MM.1S (cell line): ENCODE measurements around the gene TMEM114.

Experiments
- DNase-seq: peaks from one replicate; pipeline ENCODE4 v3.0.0-alpha.2; 2015
- H2AFZ ChIP-seq: fragments of 300-600 bp; sonication (generic); 2 replicates; pipeline ENCODE4 v1.6.0; 2016; ENCODE audit warnings: antibody characterized with exemption, low read length
- H3F3A ChIP-seq: fragments of 300-600 bp; sonication (generic); 2 replicates; pipeline ENCODE4 v1.6.1; 2016; ENCODE audit warnings: mild to moderate bottlenecking, antibody characterized with exemption, low read length, moderate library complexity, mixed read lengths; ENCODE audit not compliant: insufficient read depth
- H3K27ac ChIP-seq: fragments of 300-600 bp; sonication (generic); 2 replicates; pipeline ENCODE4 v1.5.1; 2016; ENCODE audit warnings: mild to moderate bottlenecking, low read length
- H3K27me3 ChIP-seq: fragments of 300-600 bp; sonication (generic); replicated peaks from 2 replicates; pipeline ENCODE4 v1.6.0; 2016; ENCODE audit warnings: low read length; ENCODE audit not compliant: insufficient read depth
- H3K36me3 ChIP-seq: fragments of 300-600 bp; sonication (generic); replicated peaks from 2 replicates; pipeline ENCODE4 v1.6.1; 2016; ENCODE audit warnings: mild to moderate bottlenecking, low read length, mixed read lengths; ENCODE audit not compliant: insufficient read depth
- H3K4me1 ChIP-seq: fragments of 300-600 bp; sonication (generic); 2 replicates; pipeline ENCODE4 v1.6.1; 2016; ENCODE audit warnings: low read length, mixed read lengths
- H3K4me2 ChIP-seq: fragments of 300-600 bp; sonication (generic); 2 replicates; pipeline ENCODE4 v1.6.0; 2016; ENCODE audit warnings: low read depth, low read length
- H3K4me3 ChIP-seq: fragments of 300-600 bp; sonication (generic); 2 replicates; pipeline ENCODE4 v1.5.1; 2016; ENCODE audit warnings: low read length, mixed read lengths
- H3K79me2 ChIP-seq: fragments of 300-600 bp; sonication (generic); 2 replicates; pipeline ENCODE4 v1.6.1; 2016; ENCODE audit warnings: mixed run types, low read length, mixed read lengths
- H3K9ac ChIP-seq: fragments of 300-600 bp; sonication (generic); 2 replicates; pipeline ENCODE4 v1.6.1; 2016; ENCODE audit warnings: low read length, mixed read lengths
- H3K9me2 ChIP-seq: fragments of 300-600 bp; sonication (generic); replicated peaks from 2 replicates; pipeline ENCODE4 v1.6.1; 2016; ENCODE audit warnings: mild to moderate bottlenecking, low read length, mixed read lengths; ENCODE audit not compliant: insufficient read depth
- H3K9me3 ChIP-seq: fragments of 300-600 bp; sonication (generic); replicated peaks from 2 replicates; pipeline ENCODE4 v1.6.1; 2016; ENCODE audit warnings: mild to moderate bottlenecking, low read length, mixed read lengths; ENCODE audit not compliant: insufficient read depth
- H4K20me1 ChIP-seq: fragments of 300-600 bp; sonication (generic); 2 replicates; pipeline ENCODE4 v1.6.1; 2016; ENCODE audit warnings: mild to moderate bottlenecking, low read length, moderate library complexity, mixed read lengths; ENCODE audit not compliant: insufficient read depth
- EZH2 ChIP-seq: fragments of 300-600 bp; sonication (generic); optimal IDR thresholded peaks from 2 replicates; pipeline ENCODE3; 2017; ENCODE audit warnings: low read depth, mild to moderate bottlenecking, antibody characterized with exemption, low read length, mixed read lengths
- EZH2phosphoT487 ChIP-seq: fragments of 300-600 bp; sonication (generic); IDR thresholded peaks from 2 replicates; pipeline ENCODE4 v1.6.1; 2018; ENCODE audit warnings: antibody characterized with exemption, low read length
- TF ChIP-seq, protein P1 (sequence below): fragments of 300-600 bp; sonication (generic); IDR thresholded peaks from 2 replicates; pipeline ENCODE4 v1.5.1; 2016; ENCODE audit warnings: antibody characterized with exemption, low read length, mixed read lengths

TMEM114 gene

DNA sequence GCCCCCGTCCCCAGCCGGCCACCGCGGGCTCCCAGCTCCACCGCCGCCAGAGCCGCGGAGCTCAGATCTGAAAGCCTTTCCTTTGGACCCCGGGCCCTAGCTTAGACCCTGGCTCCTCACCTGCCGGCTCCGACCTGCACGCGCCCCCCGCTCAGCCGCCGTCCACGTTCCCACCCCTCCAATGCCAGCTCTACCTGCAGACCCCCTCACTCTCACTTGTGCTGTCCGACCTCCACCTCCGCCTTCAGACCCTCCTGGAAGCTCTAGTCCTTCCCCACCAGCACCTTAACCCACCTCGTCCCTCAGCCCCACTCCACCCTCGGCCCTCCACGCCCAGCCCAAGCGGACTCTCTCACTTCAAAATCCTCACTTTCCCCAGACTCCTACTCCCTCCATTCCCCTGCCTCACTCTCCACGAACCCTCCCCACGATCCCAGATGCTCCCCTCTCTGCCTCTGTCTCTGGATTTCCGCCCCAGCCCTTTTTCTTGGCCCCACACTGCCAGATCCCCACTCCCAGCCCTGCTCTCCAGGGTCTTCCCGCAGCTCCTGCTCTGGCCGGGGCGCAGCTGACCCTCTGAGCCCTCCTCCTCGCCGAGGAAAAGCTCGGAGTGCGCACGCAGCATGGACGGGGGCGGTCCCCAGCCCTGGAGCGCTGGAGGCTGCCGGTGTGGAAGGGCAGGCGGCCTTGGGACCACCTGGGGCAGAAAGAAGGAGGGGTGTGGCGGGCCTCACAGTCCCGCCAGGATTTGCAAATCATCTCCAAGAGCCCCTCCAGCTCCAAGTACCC lies at the start of gene TMEM114:
Gene TMEM114 (minus strand): TSS at position 612 of the 789 bp plus-strand sequence. CDS start 673 bp downstream, outside the sequence.
- Histone ChIP-seq H3K27ac (no peak within 1 kb of the TSS), H3K9me3 (no peaks in the 10 kb centered on the region), H3K27me3 (no peaks in the 10 kb centered on the region), H3K4me2 (no peak within 1 kb of the TSS), H3K36me3 (no peaks in the 10 kb centered on the region), H4K20me1 (no peaks in the 10 kb centered on the region), H3K4me1 (no peaks in the 10 kb centered on the region), H3K4me3 (no peak within 1 kb of the TSS), H2AFZ (no peak within 1 kb of the TSS), H3F3A (no peaks in the 10 kb centered on the region), H3K9ac (no peak within 1 kb of the TSS), H3K9me2 (no peaks in the 10 kb centered on the region), H3K79me2 (no peaks in the 10 kb centered on the region)
- TF ChIP-seq, protein P1, sequence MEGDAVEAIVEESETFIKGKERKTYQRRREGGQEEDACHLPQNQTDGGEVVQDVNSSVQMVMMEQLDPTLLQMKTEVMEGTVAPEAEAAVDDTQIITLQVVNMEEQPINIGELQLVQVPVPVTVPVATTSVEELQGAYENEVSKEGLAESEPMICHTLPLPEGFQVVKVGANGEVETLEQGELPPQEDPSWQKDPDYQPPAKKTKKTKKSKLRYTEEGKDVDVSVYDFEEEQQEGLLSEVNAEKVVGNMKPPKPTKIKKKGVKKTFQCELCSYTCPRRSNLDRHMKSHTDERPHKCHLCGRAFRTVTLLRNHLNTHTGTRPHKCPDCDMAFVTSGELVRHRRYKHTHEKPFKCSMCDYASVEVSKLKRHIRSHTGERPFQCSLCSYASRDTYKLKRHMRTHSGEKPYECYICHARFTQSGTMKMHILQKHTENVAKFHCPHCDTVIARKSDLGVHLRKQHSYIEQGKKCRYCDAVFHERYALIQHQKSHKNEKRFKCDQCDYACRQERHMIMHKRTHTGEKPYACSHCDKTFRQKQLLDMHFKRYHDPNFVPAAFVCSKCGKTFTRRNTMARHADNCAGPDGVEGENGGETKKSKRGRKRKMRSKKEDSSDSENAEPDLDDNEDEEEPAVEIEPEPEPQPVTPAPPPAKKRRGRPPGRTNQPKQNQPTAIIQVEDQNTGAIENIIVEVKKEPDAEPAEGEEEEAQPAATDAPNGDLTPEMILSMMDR: no peak
- TF ChIP-seq EZH2phosphoT487: no peak
- no peak for TF ChIP-seq EZH2
- no peak for DNase-seq

DNA sequence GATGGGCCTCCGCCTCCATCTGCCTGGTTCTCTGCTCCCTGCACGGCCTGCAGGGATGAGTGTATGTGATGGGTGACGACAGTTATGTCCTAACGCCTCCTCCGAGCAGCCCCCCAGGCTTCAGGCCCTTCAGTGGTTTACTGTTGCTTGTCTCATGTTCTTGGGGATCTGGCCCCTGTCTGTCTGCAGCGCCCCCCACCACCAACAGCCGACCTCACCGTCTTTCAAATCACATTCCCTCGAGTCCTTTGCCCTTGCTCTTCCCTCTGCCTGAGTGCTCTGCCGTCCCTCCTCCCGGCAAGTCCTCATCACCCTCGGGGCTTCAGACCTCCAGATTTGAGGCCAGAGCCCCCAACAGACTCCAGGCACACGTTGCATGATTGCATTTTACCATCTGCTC lies 49.4 kb upstream of the TMEM114 start:
- H3K36me3 ChIP-seq: peaks cover 5% of the 10 kb centered on the region; the same call in 1 of the 2 replicates
- no peak overlapping the region for H3K27ac ChIP-seq
- no peak overlapping the region for H2AFZ ChIP-seq

DNA sequence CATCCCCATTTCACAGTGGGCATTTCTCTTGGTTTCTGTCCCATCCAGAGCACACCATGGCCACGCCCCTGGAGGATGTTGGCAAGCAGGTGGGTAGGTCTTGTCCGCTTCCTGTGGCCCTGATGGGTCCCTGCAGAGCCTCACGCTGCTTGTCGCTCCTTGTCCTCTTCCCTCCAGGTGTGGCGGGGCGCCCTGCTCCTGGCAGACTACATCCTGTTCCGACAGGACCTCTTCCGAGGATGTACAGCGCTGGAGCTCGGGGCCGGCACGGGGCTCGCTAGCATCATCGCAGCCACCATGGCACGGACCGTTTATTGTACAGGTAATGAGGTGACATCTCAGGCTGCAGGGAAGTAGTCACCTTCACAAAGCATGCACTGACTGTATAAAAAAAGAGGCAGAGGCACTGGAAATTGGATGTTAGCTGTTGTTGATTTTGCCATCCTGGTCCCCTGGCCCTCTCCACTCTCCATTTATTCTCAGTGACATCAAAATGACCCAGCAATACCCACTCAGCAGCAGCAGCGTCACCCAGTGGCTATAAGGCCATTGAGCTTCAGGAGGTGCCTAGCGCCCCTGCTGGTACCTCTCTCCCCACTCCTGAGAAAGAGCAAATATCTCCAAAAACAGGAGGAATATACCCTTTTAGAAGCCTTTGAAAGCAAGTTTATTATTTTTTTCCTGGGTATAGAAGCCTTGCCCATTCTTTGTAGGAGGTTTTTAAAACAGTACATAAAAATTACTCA lies 44.9 kb upstream of the TMEM114 start:
- no peak overlapping the region for H2AFZ ChIP-seq
- H3K4me2 ChIP-seq: no peak overlapping the region
- no peak overlapping the region for H3K4me3 ChIP-seq
- no peaks in the 10 kb centered on the region for H3K9me3 ChIP-seq
- H3K9me2 ChIP-seq: no peaks in the 10 kb centered on the region
- no peaks in the 10 kb centered on the region for H3K4me1 ChIP-seq
- DNase-seq: no peak
- TF ChIP-seq, protein P1: peak; percentile 21
- TF ChIP-seq EZH2: no peak
- no peaks in the 10 kb centered on the region for H3K27me3 ChIP-seq
- no peak overlapping the region for H3K27ac ChIP-seq
- no peak overlapping the region for H3K9ac ChIP-seq
- H3K79me2 ChIP-seq: no peaks in the 10 kb centered on the region
- H3F3A ChIP-seq: no peaks in the 10 kb centered on the region
- peaks cover 3% of the 10 kb centered on the region; the same call in 1 of the 2 replicates for H3K36me3 ChIP-seq
- no peaks in the 10 kb centered on the region for H4K20me1 ChIP-seq

More for the DNA sequence above, 49.4 kb upstream of the TMEM114 start:
- Histone ChIP-seq H3K27me3 (no peaks in the 10 kb centered on the region), H4K20me1 (no peaks in the 10 kb centered on the region), H3K4me1 (no peaks in the 10 kb centered on the region), H3K4me3 (no peak overlapping the region), H3K4me2 (no peak overlapping the region), H3K9me3 (no peaks in the 10 kb centered on the region), H3K79me2 (no peaks in the 10 kb centered on the region), H3F3A (no peaks in the 10 kb centered on the region), H3K9me2 (no peaks in the 10 kb centered on the region), H3K9ac (no peak overlapping the region)
- no peak for DNase-seq
- TF ChIP-seq, protein P1: no peak
- TF ChIP-seq EZH2 (no peak), EZH2phosphoT487 (no peak)
